ENCODE data around the gene ANP32E. TPM values are rescaled to one million over a fixed set of nuclear protein-coding genes. Genes with fewer than 3 reads are reported as not detected.

Gene ANP32E
- total RNA-seq, 4 donors from 2014 or later = 8.7 to 20.2 (median 13.8) TPM

DNA sequence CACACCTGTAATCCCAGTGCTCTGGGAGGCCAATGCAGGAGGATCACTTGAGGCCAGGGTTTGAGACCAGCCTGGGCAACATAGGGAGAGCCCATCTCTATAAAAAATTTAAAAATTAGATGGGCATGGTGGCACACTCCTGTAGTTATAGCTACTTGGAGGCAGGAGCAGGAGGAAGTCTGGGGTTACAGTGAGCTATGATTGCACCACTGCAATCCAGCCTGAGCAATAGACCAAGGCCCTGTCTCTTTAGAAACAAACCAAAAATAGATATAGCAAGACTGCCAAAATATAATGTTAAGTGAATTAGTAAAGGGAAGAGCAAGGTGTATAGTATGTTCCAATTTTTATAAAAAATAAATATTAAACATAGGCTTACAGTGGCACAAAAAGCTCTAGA is 57.4 kb downstream of the ANP32E start:
- no peak for DNase-seq (ENCODE audit: low spot score)
- no peak for ATAC-seq (ENCODE audit: low FRiP score)
- TF ChIP-seq, protein P1, sequence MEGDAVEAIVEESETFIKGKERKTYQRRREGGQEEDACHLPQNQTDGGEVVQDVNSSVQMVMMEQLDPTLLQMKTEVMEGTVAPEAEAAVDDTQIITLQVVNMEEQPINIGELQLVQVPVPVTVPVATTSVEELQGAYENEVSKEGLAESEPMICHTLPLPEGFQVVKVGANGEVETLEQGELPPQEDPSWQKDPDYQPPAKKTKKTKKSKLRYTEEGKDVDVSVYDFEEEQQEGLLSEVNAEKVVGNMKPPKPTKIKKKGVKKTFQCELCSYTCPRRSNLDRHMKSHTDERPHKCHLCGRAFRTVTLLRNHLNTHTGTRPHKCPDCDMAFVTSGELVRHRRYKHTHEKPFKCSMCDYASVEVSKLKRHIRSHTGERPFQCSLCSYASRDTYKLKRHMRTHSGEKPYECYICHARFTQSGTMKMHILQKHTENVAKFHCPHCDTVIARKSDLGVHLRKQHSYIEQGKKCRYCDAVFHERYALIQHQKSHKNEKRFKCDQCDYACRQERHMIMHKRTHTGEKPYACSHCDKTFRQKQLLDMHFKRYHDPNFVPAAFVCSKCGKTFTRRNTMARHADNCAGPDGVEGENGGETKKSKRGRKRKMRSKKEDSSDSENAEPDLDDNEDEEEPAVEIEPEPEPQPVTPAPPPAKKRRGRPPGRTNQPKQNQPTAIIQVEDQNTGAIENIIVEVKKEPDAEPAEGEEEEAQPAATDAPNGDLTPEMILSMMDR (IDR thresholded peaks at IDR 0.05) = no peak

DNA sequence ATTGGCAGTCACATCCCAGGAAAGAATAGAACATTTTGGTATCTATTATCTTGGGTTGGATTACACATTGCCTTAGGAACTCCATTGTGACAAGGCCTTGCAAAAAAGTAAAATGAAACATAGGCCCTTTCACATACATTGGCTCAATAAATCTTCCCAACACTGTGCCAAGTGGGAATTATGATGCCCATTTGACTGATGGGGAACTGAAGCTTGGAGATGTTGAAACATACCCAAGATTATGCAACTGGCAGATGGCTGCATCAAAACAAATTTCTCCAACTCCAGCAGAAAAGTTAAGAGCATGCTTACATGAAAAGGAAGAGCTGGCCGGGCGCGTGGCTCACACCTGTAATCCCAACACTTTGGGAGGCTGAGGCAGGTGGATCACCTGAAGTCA is 59.3 kb downstream of the ANP32E start:
- TF ChIP-seq, protein P1 (IDR thresholded peaks at IDR 0.05) = no peak
- peak; percentile 54 for ATAC-seq (ENCODE audit: low FRiP score)
- DNase-seq (ENCODE audit: low spot score) = no peak

DNA sequence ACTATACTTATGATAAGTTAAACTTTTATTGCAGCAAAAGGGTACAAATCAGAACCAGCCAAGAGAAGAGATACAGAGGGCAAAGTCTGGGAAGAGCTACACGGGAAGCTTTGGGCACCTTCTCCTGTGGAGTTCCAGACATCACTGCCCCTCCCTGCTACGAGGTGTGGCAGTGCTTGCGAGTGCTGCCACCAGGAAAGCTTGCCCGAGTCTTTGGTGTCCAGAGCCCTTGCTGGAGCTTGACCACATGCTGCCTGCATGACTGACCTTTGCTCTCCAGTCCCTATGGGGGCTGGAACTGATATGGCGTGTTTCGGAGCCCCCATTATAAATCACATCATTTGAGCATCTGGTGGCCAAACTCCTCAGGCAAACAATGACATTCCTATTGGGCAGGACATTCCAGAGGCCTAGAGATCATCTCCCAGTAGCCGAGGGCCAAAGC is 62.7 kb downstream of the ANP32E start:
- no peak for ATAC-seq (ENCODE audit: low FRiP score)
- TF ChIP-seq, protein P1 (IDR thresholded peaks at IDR 0.05) = no peak
- no peak for DNase-seq (ENCODE audit: low spot score)

DNA sequence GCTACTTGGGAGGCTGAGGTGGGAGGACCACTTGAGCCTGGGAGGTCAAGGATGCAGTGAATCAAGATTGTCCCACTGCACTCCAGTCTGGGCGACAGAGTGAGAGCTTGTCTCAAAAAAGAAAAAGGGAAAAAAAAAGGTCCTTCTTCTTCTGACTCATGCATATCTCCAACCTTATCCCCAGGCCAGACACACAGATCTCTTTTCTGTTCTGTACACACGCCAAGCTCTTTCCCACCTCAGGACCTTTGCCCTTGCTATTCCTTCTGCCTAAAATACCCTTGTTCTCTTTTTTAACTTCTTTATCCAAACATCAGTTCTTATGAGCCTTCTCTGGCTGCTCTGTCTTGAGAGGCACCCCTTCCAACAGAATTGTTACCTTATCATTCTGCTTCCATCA is 64.1 kb downstream of the ANP32E start:
- no peak for DNase-seq (ENCODE audit: low spot score)
- no peak for ATAC-seq (ENCODE audit: low FRiP score)
- TF ChIP-seq, protein P1 (IDR thresholded peaks at IDR 0.05) = no peak

DNA sequence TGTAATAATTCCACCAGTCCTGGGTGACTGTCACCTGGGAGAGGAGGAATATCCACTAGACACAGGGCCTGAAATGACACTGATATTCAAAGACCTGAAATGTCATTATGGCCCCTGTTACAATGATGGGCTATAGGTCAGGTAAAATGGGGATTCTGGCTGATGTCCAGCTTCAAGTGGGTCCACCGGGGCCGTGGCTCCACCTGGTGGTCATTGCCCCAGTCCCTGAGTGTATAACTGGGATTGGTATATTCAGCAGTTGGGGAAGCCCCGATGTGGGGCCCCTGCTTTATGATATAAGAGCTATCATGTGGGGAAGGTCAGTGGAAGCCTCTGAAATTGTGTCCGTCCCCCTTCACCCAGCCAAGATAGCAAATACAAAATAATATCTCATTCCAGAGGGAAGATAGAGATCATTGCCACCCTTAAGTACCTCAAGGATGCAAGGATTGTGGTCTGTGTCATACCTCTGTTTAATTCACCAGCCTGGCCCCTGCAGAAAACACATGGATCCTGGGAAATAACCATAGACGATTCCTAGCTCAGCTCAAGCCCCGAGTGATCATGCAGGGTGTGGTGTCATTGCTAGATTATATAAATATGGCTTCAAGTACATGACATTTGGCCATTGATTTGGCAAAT is 66.8 kb downstream of the ANP32E start:
- ATAC-seq (ENCODE audit: low FRiP score) = peak; percentile 50
- peak; percentile 65 for DNase-seq (ENCODE audit: low spot score)
- TF ChIP-seq, protein P1 (IDR thresholded peaks at IDR 0.05) = peak in 2 of 3 donors; percentile 13 to 54

Small RNA genes within 50 kb of the gene (small RNA-seq; reads per million reads assigned to genes)
- gene RN7SL480P = not detected
- not detected for gene RNU2-17P

Other genes with a start within 250 kb of the ANP32E start
- gene OTUD7B, start 225.4 kb downstream of the ANP32E start, total RNA-seq = 10 to 100 TPM; 17.0 to 37.9 (median 27.5) TPM
- gene VPS45, start 168.3 kb downstream of the ANP32E start, total RNA-seq = 10 to 100 TPM; 18.0 to 42.1 (median 31.1) TPM
- gene PLEKHO1, start 86.2 kb downstream of the ANP32E start, total RNA-seq = 10 to 100 TPM; 16.5 to 68.6 (median 32.8) TPM
- gene CA14, start 21.7 kb upstream of the ANP32E start, total RNA-seq = not detected
- 100 to 1,000 TPM in 1 of 4 donors, 10 to 100 TPM in 3; 90.1 to 101 (median 95.2) TPM for gene APH1A, start 32.9 kb upstream of the ANP32E start, total RNA-seq
- 10 to 100 TPM in 2 of 4 donors, 1 to 10 TPM in 2; 5.8 to 12.0 (median 10.1) TPM for gene C1orf54, start 36.7 kb upstream of the ANP32E start, total RNA-seq
- gene CIART, start 46.4 kb upstream of the ANP32E start, total RNA-seq = 1 to 10 TPM in 3 of 4 donors, under 1 TPM in 1; 0.75 to 5.5 (median 2.2) TPM
- gene MRPS21, start 57.7 kb upstream of the ANP32E start, total RNA-seq = 10 to 100 TPM; 35.7 to 45.3 (median 36.6) TPM
- gene PRPF3, start 85.4 kb upstream of the ANP32E start, total RNA-seq = 10 to 100 TPM; 23.3 to 68.6 (median 48.5) TPM
- gene RPRD2, start 128.0 kb upstream of the ANP32E start, total RNA-seq = 10 to 100 TPM; 14.5 to 19.9 (median 16.3) TPM